ENCODE results near the gene HSDL2. TPM values are rescaled to one million over a fixed set of nuclear protein-coding genes. Genes with fewer than 3 reads are reported as not detected.

Gene HSDL2
- polyA plus RNA-seq, 1 experiment, result 47.0 TPM

- Histone ChIP-seq H3K27ac (ENCODE audit: low read depth, low read length) (no peak overlapping the region), H3K27me3 (ENCODE audit: control insufficient read depth, insufficient read depth, low read length) (no peaks in the 10 kb centered on the region), H3K4me3 (ENCODE audit: low read depth, low read length) (no peak overlapping the region), H3K9me3 (ENCODE audit: control insufficient read depth, insufficient read depth, low read length) (no peaks in the 10 kb centered on the region)
- TF ChIP-seq, protein P1, sequence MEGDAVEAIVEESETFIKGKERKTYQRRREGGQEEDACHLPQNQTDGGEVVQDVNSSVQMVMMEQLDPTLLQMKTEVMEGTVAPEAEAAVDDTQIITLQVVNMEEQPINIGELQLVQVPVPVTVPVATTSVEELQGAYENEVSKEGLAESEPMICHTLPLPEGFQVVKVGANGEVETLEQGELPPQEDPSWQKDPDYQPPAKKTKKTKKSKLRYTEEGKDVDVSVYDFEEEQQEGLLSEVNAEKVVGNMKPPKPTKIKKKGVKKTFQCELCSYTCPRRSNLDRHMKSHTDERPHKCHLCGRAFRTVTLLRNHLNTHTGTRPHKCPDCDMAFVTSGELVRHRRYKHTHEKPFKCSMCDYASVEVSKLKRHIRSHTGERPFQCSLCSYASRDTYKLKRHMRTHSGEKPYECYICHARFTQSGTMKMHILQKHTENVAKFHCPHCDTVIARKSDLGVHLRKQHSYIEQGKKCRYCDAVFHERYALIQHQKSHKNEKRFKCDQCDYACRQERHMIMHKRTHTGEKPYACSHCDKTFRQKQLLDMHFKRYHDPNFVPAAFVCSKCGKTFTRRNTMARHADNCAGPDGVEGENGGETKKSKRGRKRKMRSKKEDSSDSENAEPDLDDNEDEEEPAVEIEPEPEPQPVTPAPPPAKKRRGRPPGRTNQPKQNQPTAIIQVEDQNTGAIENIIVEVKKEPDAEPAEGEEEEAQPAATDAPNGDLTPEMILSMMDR (IDR thresholded peaks at IDR 0.05; ENCODE audit: low read depth, low read length), result no peak
- ChIA-PET CTCF (interaction anchor here (0.7 kb wide), 1 partner anchor 9 kb away, joined by 3 read pairs; no protein-coding TSS in a partner anchor), POLR2A (interaction anchor here (1.8 kb wide), 1 partner anchor 9 kb away, joined by 5 read pairs; the partner anchor contains the start of gene KIAA1958)
- no peak for DNase-seq (ENCODE audit: low read depth, low spot score)
Observed at GRCh38 chr9:112477330-112477729, 97.4 kb downstream of the HSDL2 start.

- H3K9me3 ChIP-seq (ENCODE audit: control insufficient read depth, insufficient read depth, low read length), result no peaks in the 10 kb centered on the region
- CTCF ChIA-PET, result no interaction called here
- H3K27me3 ChIP-seq (ENCODE audit: control insufficient read depth, insufficient read depth, low read length), result no peaks in the 10 kb centered on the region
- DNase-seq (ENCODE audit: low read depth, low spot score), result no peak
- POLR2A ChIA-PET, result no interaction called here
- no peak overlapping the region for H3K4me3 ChIP-seq (ENCODE audit: low read depth, low read length)
- H3K27ac ChIP-seq (ENCODE audit: low read depth, low read length), result no peak overlapping the region
- TF ChIP-seq, protein P1 (IDR thresholded peaks at IDR 0.05; ENCODE audit: low read depth, low read length), result no peak
Observed at GRCh38 chr9:112479221-112479620, 99.3 kb downstream of the HSDL2 start.

DNA sequence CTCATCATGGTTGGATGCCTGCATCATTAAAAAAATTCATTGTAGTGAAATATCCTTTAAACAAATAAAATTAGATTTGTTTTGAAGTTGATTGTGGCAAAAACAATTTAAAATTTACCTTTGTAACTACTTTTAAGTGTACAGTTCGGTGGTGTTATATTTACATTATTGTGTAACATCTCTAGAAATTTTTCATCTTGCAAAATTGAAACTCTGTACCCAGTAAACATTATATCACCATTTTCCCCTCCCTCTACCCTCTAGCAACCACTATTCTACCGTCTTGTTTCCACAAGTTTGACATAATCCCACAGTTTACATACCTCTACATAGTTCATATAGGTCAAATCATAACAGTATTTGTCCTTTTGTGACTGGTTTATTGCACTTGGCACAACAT is 104.7 kb downstream of the HSDL2 start:
- Histone ChIP-seq H3K4me3 (ENCODE audit: low read depth, low read length) (no peak overlapping the region), H3K27me3 (ENCODE audit: control insufficient read depth, insufficient read depth, low read length) (no peaks in the 10 kb centered on the region), H3K27ac (ENCODE audit: low read depth, low read length) (no peak overlapping the region), H3K9me3 (ENCODE audit: control insufficient read depth, insufficient read depth, low read length) (no peaks in the 10 kb centered on the region)
- ChIA-PET CTCF (no interaction called here), POLR2A (interaction anchor here (0.6 kb wide), 1 partner anchor 10 kb away, joined by 3 read pairs; no protein-coding TSS in a partner anchor)
- no peak for DNase-seq (ENCODE audit: low read depth, low spot score)
- TF ChIP-seq, protein P1 (IDR thresholded peaks at IDR 0.05; ENCODE audit: low read depth, low read length), result no peak

DNA sequence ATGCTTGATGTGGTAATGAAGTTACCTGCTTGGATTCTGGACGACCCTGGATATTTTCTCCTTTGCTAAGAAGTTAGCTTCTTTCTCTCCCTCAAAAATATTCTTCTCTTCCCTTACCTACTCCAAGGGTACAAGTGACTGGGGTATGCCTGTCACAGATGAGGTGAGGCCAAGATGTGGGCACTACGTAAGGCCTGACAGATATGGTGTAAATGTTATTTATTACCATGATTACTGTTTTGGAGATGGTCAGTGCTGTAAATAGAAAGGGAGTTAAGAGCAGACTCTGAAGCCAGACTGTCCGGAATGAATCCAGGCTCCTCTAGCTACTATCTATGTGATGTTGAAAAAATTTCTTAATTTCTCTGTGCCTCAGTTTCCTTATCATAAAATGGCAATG is 105.7 kb downstream of the HSDL2 start:
- Histone ChIP-seq H3K4me3 (ENCODE audit: low read depth, low read length) (no peak overlapping the region; the same call in 1 of the 2 replicates), H3K27me3 (ENCODE audit: control insufficient read depth, insufficient read depth, low read length) (no peaks in the 10 kb centered on the region), H3K27ac (ENCODE audit: low read depth, low read length) (no peak overlapping the region), H3K9me3 (ENCODE audit: control insufficient read depth, insufficient read depth, low read length) (no peaks in the 10 kb centered on the region)
- POLR2A ChIA-PET, result interaction anchor here (1.6 kb wide), 1 partner anchor 9 kb away, joined by 5 read pairs; no protein-coding TSS in a partner anchor
- CTCF ChIA-PET, result interaction anchor here (1.0 kb wide), 1 partner anchor 225 kb away, joined by 5 read pairs; no protein-coding TSS in a partner anchor
- no peak for DNase-seq (ENCODE audit: low read depth, low spot score)
- TF ChIP-seq, protein P1 (IDR thresholded peaks at IDR 0.05; ENCODE audit: low read depth, low read length), result no peak

- peak within 1 kb of the TSS; percentile 87 for H3K4me3 ChIP-seq (ENCODE audit: low read depth, low read length)
- H3K27me3 ChIP-seq (ENCODE audit: control insufficient read depth, insufficient read depth, low read length), result no peaks in the 10 kb centered on the region
- H3K9me3 ChIP-seq (ENCODE audit: control insufficient read depth, insufficient read depth, low read length), result no peaks in the 10 kb centered on the region
- peak; percentile 30 for DNase-seq (ENCODE audit: low read depth, low spot score)
- TF ChIP-seq, protein P1 (IDR thresholded peaks at IDR 0.05; ENCODE audit: low read depth, low read length), result no peak
- H3K27ac ChIP-seq (ENCODE audit: low read depth, low read length), result no peak within 1 kb of the TSS
- ChIA-PET POLR2A (interaction anchor here (0.7 to 1.6 kb wide), 4 partner anchors 10 to 231 kb away, joined by 3 to 5 read pairs (median 4); partner anchors contain the start of genes HSDL2 and INIP), CTCF (interaction anchor here (0.5 kb wide), 1 partner anchor 9 kb away, joined by 3 read pairs; no protein-coding TSS in a partner anchor)
Observed at GRCh38 chr9:112486221-112487007, 106.5 kb downstream of the HSDL2 start, which contains the start of gene KIAA1958. TSS of gene KIAA1958 (plus strand) at chr9:112486827. CDS start at chr9:112574081, 87,254 bp downstream.

Data from AG04450 (cell line).